Measurements from ENCODE around the gene RHBDL2.
"Not testable (repeated sequence)": the region's sequence is repeated elsewhere in the genome, so short reads cannot be mapped to it uniquely, and the experiment has no call there.

DNA sequence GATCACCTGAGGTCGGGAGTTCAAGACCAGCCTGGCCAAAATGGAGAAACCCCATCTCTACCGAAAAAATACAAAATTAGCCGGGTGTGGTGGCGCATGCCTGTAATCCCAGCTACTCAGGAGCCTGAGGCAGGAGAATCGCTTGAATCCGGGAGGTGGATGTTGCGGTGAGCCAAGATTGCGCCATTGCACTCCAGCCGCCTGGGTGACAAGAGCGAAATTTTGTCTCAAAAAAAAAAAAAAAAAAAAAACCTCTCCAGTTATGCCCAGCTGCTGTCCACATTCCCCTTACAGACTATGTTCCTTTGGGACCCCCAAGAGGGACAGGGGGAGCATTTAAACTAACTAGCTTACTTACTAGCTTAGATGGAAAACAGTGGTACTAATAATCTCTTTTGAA, 105.3 kb downstream of the RHBDL2 start:
- TF ChIP-seq, protein P1, sequence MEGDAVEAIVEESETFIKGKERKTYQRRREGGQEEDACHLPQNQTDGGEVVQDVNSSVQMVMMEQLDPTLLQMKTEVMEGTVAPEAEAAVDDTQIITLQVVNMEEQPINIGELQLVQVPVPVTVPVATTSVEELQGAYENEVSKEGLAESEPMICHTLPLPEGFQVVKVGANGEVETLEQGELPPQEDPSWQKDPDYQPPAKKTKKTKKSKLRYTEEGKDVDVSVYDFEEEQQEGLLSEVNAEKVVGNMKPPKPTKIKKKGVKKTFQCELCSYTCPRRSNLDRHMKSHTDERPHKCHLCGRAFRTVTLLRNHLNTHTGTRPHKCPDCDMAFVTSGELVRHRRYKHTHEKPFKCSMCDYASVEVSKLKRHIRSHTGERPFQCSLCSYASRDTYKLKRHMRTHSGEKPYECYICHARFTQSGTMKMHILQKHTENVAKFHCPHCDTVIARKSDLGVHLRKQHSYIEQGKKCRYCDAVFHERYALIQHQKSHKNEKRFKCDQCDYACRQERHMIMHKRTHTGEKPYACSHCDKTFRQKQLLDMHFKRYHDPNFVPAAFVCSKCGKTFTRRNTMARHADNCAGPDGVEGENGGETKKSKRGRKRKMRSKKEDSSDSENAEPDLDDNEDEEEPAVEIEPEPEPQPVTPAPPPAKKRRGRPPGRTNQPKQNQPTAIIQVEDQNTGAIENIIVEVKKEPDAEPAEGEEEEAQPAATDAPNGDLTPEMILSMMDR (conservative IDR thresholded peaks at IDR 0.05), result not testable (repeated sequence)
- TF ChIP-seq EZH2 (IDR thresholded peaks at IDR 0.05; ENCODE audit: low read depth), result not testable (repeated sequence)
